Activated T-cell treated with anti-CD3 and anti-CD28 coated beads, Interleukin-2, amount 50 U/mL, for 4 hours (primary cell): ENCODE measurements around the gene BLCAP. TPM values are rescaled to one million over a fixed set of nuclear protein-coding genes. Genes with fewer than 3 reads are reported as not detected.

Experiments
- ATAC-seq, 2 donors: fragments of 200-7000 bp; cut with Tn5 transposase; one replicate each; pipeline ENCODE4 v1.10.0; 2021
- DNase-seq: peaks from one replicate; pipeline ENCODE4 v3.0.0-alpha.2; 2020
- H3K27me3 Mint-ChIP-seq: one replicate; pipeline ENCODE4 v1.8.0; 2021; ENCODE audit warnings: low read depth, mixed read lengths
- H3K36me3 Mint-ChIP-seq: one replicate; pipeline ENCODE4 v1.8.0; 2022; ENCODE audit warnings: mixed read lengths; ENCODE audit not compliant: insufficient read depth
- H3K4me1 Mint-ChIP-seq: one replicate; pipeline ENCODE4 v1.8.0; 2021; ENCODE audit warnings: low read depth, mixed read lengths
- H3K4me3 Mint-ChIP-seq: one replicate; pipeline ENCODE4 v1.8.0; 2021; ENCODE audit warnings: mild to moderate bottlenecking, moderate library complexity, mixed read lengths
- H3K9me3 Mint-ChIP-seq: one replicate; pipeline ENCODE4 v1.8.0; 2021; ENCODE audit warnings: mixed read lengths
- total RNA-seq, 3 donors: library from RNA; stranded (reverse); gene quantifications; one replicate each; pipeline ENCODE4 v1.2.1, GENCODE V29; 2021

The BLCAP gene
- total RNA-seq, 3 donors from 2014 or later: 31.8 to 37.9 (median 32.1) TPM

GRCh38 chr20:37529968-37530600 is 2.4 kb upstream of the BLCAP start:
- Mint-ChIP-seq H3K9me3 (no peaks in the 10 kb centered on the region), H3K27me3 (no peaks in the 10 kb centered on the region), H3K36me3 (no peaks in the 10 kb centered on the region), H3K4me3 (no peak overlapping the region), H3K4me1 (peaks cover 30% of the 10 kb centered on the region)
- no peak for DNase-seq
- no peak for ATAC-seq

- Mint-ChIP-seq H3K36me3 (no peaks in the 10 kb centered on the region), H3K27me3 (no peaks in the 10 kb centered on the region), H3K4me1 (peaks cover 33% of the 10 kb centered on the region), H3K4me3 (peak overlapping the region; percentile 92), H3K9me3 (no peaks in the 10 kb centered on the region)
- DNase-seq: no peak
- no peak for ATAC-seq
Observed at GRCh38 chr20:37529214-37529967, 1.7 kb upstream of the BLCAP start.

- DNase-seq: no peak
- peak; percentile 3 to 6 for ATAC-seq
- H3K27me3 Mint-ChIP-seq: no peaks in the 10 kb centered on the region
- H3K9me3 Mint-ChIP-seq: no peaks in the 10 kb centered on the region
- H3K4me1 Mint-ChIP-seq: peaks cover 39% of the 10 kb centered on the region
- H3K4me3 Mint-ChIP-seq: peak overlapping the region; percentile 92
- H3K36me3 Mint-ChIP-seq: no peaks in the 10 kb centered on the region
Observed at GRCh38 chr20:37528446-37529213, 954 bp upstream of the BLCAP start.

- Mint-ChIP-seq H3K36me3 (no peaks in the 10 kb centered on the region), H3K4me1 (peaks cover 45% of the 10 kb centered on the region), H3K9me3 (no peaks in the 10 kb centered on the region), H3K27me3 (no peaks in the 10 kb centered on the region), H3K4me3 (peak overlapping the region; percentile 92)
- DNase-seq (no peak), ATAC-seq (no peak)
Observed at GRCh38 chr20:37526839-37527637, 638 bp downstream of the BLCAP start.

- ATAC-seq: no peak
- Mint-ChIP-seq H3K9me3 (no peaks in the 10 kb centered on the region), H3K36me3 (no peaks in the 10 kb centered on the region), H3K4me1 (peaks cover 49% of the 10 kb centered on the region), H3K4me3 (peak overlapping the region; percentile 92), H3K27me3 (no peaks in the 10 kb centered on the region)
- DNase-seq: no peak
Observed at GRCh38 chr20:37526238-37526838, 1.3 kb downstream of the BLCAP start.

- peaks cover 50% of the 10 kb centered on the region for H3K4me1 Mint-ChIP-seq
- no peaks in the 10 kb centered on the region for H3K9me3 Mint-ChIP-seq
- no peak for ATAC-seq
- DNase-seq: no peak
- peaks cover under 1% of the 10 kb centered on the region for H3K36me3 Mint-ChIP-seq
- no peaks in the 10 kb centered on the region for H3K27me3 Mint-ChIP-seq
- H3K4me3 Mint-ChIP-seq: peak overlapping the region; percentile 92
Observed at GRCh38 chr20:37525810-37526209, 1.9 kb downstream of the BLCAP start.

- no peaks in the 10 kb centered on the region for H3K27me3 Mint-ChIP-seq
- H3K4me1 Mint-ChIP-seq: peaks cover 57% of the 10 kb centered on the region
- DNase-seq: no peak
- peaks cover 6% of the 10 kb centered on the region for H3K36me3 Mint-ChIP-seq
- no peaks in the 10 kb centered on the region for H3K9me3 Mint-ChIP-seq
- H3K4me3 Mint-ChIP-seq: peak overlapping the region; percentile 56
- peak in 1 of 2 donors; percentile 12 for ATAC-seq
Observed at GRCh38 chr20:37524859-37525708, 2.6 kb downstream of the BLCAP start.

- ATAC-seq (no peak), DNase-seq (no peak)
- Mint-ChIP-seq H3K9me3 (no peaks in the 10 kb centered on the region), H3K27me3 (no peaks in the 10 kb centered on the region), H3K4me3 (no peak overlapping the region), H3K36me3 (peaks cover 7% of the 10 kb centered on the region), H3K4me1 (peaks cover 56% of the 10 kb centered on the region)
Observed at GRCh38 chr20:37523911-37524700, 3.6 kb downstream of the BLCAP start.

- Mint-ChIP-seq H3K4me1 (peaks cover 56% of the 10 kb centered on the region), H3K36me3 (peaks cover 17% of the 10 kb centered on the region), H3K27me3 (no peaks in the 10 kb centered on the region), H3K4me3 (no peak overlapping the region), H3K9me3 (no peaks in the 10 kb centered on the region)
- ATAC-seq (no peak), DNase-seq (no peak)
Observed at GRCh38 chr20:37523012-37523391, 4.7 kb downstream of the BLCAP start.

GRCh38 chr20:37522260-37523011 is 5.2 kb downstream of the BLCAP start:
- Mint-ChIP-seq H3K4me3 (no peak overlapping the region), H3K27me3 (no peaks in the 10 kb centered on the region), H3K9me3 (no peaks in the 10 kb centered on the region), H3K36me3 (peaks cover 23% of the 10 kb centered on the region), H3K4me1 (peaks cover 58% of the 10 kb centered on the region)
- DNase-seq (no peak), ATAC-seq (no peak)

GRCh38 chr20:37521061-37521771 is 6.5 kb downstream of the BLCAP start, which contains the start of gene NNAT:
NNAT (plus strand) TSS chr20:37521250; CDS start chr20:37521332, 82 bp downstream.
- DNase-seq (no peak), ATAC-seq (peak in 1 of 2 donors; percentile 27)
- Mint-ChIP-seq H3K4me3 (peak within 1 kb of the TSS; percentile 58), H3K4me1 (peaks cover 54% of the 10 kb centered on the region), H3K36me3 (peaks cover 28% of the 10 kb centered on the region), H3K27me3 (no peaks in the 10 kb centered on the region), H3K9me3 (no peaks in the 10 kb centered on the region)
